Keratinocyte (primary cell): Measurements from ENCODE around the gene ELF1. TPM values are rescaled to one million over a fixed set of nuclear protein-coding genes. Genes with fewer than 3 reads are reported as not detected.

Source experiments
- DNase-seq: peaks from one replicate; pipeline ENCODE4 v3.0.0-alpha.2; 2011; ENCODE audit warnings: low read depth, missing footprints, low spot score
- FAIRE-seq: peaks from 2 replicates; lab custom pipeline; 2011; peaks lifted over from hg19 to GRCh38; lab: Jason Lieb, UNC
- H2AFZ ChIP-seq: 2 replicates; pipeline ENCODE4 v1.6.0; 2012; ENCODE audit warnings: low read length, control low read depth, inconsistent platforms; ENCODE audit not compliant: control insufficient read depth
- H3K27ac ChIP-seq: 2 replicates; pipeline ENCODE4 v1.5.1; 2011; ENCODE audit warnings: low read length; ENCODE audit not compliant: control insufficient read depth, insufficient read depth
- H3K27me3 ChIP-seq: 3 replicates; pipeline ENCODE4 v1.6.0; 2011; ENCODE audit warnings: low read length; ENCODE audit not compliant: control insufficient read depth, insufficient read depth; ENCODE audit errors: extremely low read depth
- H3K36me3 ChIP-seq, 2 experiments: 2 replicates in 1 of 2; 3 replicates in 1 of 2; pipeline ENCODE4 v1.5.1; 2011; ENCODE audit warnings: low read length in 2 of 2, mild to moderate bottlenecking in 1 of 2; ENCODE audit not compliant: control insufficient read depth in 2 of 2, insufficient read depth in 2 of 2; ENCODE audit errors: extremely low read depth in 1 of 2
- H3K4me1 ChIP-seq: 3 replicates; pipeline ENCODE4 v1.5.1; 2011; ENCODE audit warnings: low read length; ENCODE audit not compliant: control insufficient read depth, insufficient read depth; ENCODE audit errors: extremely low read depth
- H3K4me2 ChIP-seq: 3 replicates; pipeline ENCODE4 v1.6.0; 2011; ENCODE audit warnings: low read depth, low read length; ENCODE audit not compliant: control insufficient read depth, insufficient read depth; ENCODE audit errors: extremely low read depth
- H3K4me3 ChIP-seq, 3 experiments: fragments of 200-600 bp in 1 of 3; sonication (generic) in 1 of 3; 2 replicates in 2 of 3; 3 replicates in 1 of 3; pipeline ENCODE4 v1.5.1; 2011 to 2016; ENCODE audit warnings: low read length in 3 of 3, mild to moderate bottlenecking in 3 of 3, control low read depth in 2 of 3, inconsistent platforms in 1 of 3, low read depth in 1 of 3, mixed read lengths in 1 of 3, mixed run types in 1 of 3, moderate library complexity in 1 of 3; ENCODE audit not compliant: control insufficient read depth in 2 of 3, insufficient read depth in 2 of 3; ENCODE audit errors: extremely low read depth in 1 of 3
- H3K79me2 ChIP-seq: 2 replicates; pipeline ENCODE4 v1.6.0; 2012; ENCODE audit warnings: low read length; ENCODE audit not compliant: control insufficient read depth, insufficient read depth
- H3K9ac ChIP-seq: 3 replicates; pipeline ENCODE4 v1.6.0; 2011; ENCODE audit warnings: low read length; ENCODE audit not compliant: control insufficient read depth, insufficient read depth; ENCODE audit errors: extremely low read depth
- H3K9me1 ChIP-seq: 3 replicates; pipeline ENCODE4 v1.6.0; 2011; ENCODE audit warnings: low read length; ENCODE audit not compliant: control insufficient read depth, insufficient read depth; ENCODE audit errors: extremely low read depth
- H3K9me3 ChIP-seq: 2 replicates; pipeline ENCODE4 v1.5.1; 2012; ENCODE audit warnings: low read depth, low read length; ENCODE audit not compliant: control insufficient read depth
- H4K20me1 ChIP-seq: 3 replicates; pipeline ENCODE4 v1.6.0; 2011; ENCODE audit warnings: low read length; ENCODE audit not compliant: control insufficient read depth, insufficient read depth; ENCODE audit errors: extremely low read depth
- EZH2 ChIP-seq: IDR thresholded peaks from one replicate; pipeline ENCODE4 v1.6.1; 2012; ENCODE audit warnings: inconsistent platforms, mild to moderate bottlenecking, low read length, moderate library complexity
- dilution Hi-C: fragments of 300-500 bp; cut with MboI; formaldehyde crosslinking; loops from one replicate; pipeline ENCODE4 v1.7.0; 2020; ENCODE audit warnings: low sequenced_read_pairs; ENCODE audit not compliant: extremely low pct_ligation_motif_present
- polyA plus RNA-seq, 5 experiments: library from polyadenylated mRNA; depleted of rRNA in 3 of 5; stranded (reverse) in 3 of 5; stranded (forward) in 1 of 5; unstranded in 1 of 5; fragments of >200 nt; gene quantifications; 1 replicate in 1 of 5; 2 replicates in 3 of 5; 3 replicates in 1 of 5; pipeline versions ENCODE4 v1.2.1 to v1.2.3, GENCODE V29; 2011 to 2012; ENCODE audit warnings: missing spikeins in 2 of 5, low read depth in 1 of 5, low replicate concordance in 1 of 5
- TF ChIP-seq, protein P1 (sequence below), 3 experiments: IDR thresholded peaks in 1 of 3; conservative IDR thresholded peaks in 1 of 3; optimal IDR thresholded peaks in 1 of 3; 2 replicates in 2 of 3; 3 replicates in 1 of 3; pipeline versions ENCODE3 to v1.5.1; 2011; ENCODE audit warnings: low read length in 3 of 3, mild to moderate bottlenecking in 3 of 3, moderate library complexity in 2 of 3, control low read depth in 1 of 3, inconsistent platforms in 1 of 3; ENCODE audit not compliant: insufficient read depth in 2 of 3; ENCODE audit errors: extremely low read depth in 1 of 3

Gene ELF1
- polyA plus RNA-seq, 1 donor (not counting 4 experiments of a cell fraction or from before 2014, with no cell fraction given): 57.6 TPM

- DNase-seq (no peak), FAIRE-seq (no peak)
- Histone ChIP-seq H3K27ac (peak overlapping the region; percentile 71), H3K79me2 (peaks cover 89% of the 10 kb centered on the region), H2AFZ (no peak overlapping the region), H3K27me3 (no peaks in the 10 kb centered on the region), H3K9me3 (no peaks in the 10 kb centered on the region), H3K9me1 (no peaks in the 10 kb centered on the region), H3K4me3 (no peak overlapping the region), H3K4me1 (peaks cover 21% of the 10 kb centered on the region), H3K9ac (no peak overlapping the region), H3K36me3 (peaks cover 0 to 3% of the 10 kb centered on the region in 2 experiments), H3K4me2 (no peak overlapping the region), H4K20me1 (no peaks in the 10 kb centered on the region)
- dilution Hi-C loops: no loop called here
- TF ChIP-seq, protein P1, sequence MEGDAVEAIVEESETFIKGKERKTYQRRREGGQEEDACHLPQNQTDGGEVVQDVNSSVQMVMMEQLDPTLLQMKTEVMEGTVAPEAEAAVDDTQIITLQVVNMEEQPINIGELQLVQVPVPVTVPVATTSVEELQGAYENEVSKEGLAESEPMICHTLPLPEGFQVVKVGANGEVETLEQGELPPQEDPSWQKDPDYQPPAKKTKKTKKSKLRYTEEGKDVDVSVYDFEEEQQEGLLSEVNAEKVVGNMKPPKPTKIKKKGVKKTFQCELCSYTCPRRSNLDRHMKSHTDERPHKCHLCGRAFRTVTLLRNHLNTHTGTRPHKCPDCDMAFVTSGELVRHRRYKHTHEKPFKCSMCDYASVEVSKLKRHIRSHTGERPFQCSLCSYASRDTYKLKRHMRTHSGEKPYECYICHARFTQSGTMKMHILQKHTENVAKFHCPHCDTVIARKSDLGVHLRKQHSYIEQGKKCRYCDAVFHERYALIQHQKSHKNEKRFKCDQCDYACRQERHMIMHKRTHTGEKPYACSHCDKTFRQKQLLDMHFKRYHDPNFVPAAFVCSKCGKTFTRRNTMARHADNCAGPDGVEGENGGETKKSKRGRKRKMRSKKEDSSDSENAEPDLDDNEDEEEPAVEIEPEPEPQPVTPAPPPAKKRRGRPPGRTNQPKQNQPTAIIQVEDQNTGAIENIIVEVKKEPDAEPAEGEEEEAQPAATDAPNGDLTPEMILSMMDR (optimal IDR thresholded peaks at IDR 0.05 in 1 of 3, IDR thresholded peaks at IDR 0.05 in 1 of 3, conservative IDR thresholded peaks at IDR 0.05 in 1 of 3; ENCODE audit: extremely low read depth in 1 of 3, insufficient read depth in 2 of 3, low read length in 3 of 3): no peak
- no peak for TF ChIP-seq EZH2
These were observed 11.4 kb downstream of the ELF1 start for GRCh38 chr13:41007744-41008128.

DNA sequence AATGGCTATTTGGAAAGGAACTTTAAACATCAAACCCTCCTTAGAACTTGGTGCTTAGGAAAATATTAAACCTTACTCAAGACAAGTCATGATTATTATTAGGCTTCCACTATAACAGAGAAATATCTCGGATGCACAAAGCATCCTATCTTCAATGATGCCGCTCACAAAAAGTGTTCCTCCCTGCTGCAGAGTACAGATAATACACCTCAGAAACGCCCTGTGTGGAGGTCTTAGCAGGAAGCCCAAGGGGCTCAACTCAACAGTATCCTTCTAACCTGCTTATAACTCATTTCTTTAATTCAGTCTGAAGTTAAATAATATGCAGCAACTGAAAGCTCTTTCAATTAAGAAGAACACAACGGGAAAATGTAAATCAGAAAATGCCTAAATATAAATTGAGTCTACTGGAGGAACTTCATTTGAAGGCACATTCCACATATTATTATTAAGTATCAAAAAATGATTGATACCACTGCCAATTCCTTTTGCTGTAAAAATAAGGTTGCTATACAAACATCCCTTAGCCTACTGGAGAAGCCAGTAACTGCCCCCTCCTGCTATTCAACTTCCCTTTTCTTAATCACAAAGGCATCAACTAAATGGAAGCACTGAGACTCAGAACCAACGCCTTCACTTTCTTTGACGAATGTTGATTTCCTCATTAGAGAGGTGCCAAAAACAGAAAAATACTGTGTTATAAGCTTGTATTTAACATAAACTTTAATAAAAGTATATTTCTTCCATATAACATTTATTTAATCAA lies 12.0 kb downstream of the ELF1 start:
- H3K4me1 ChIP-seq: peaks cover 21% of the 10 kb centered on the region
- no peak overlapping the region for H3K4me2 ChIP-seq
- H3K36me3 ChIP-seq: peaks cover 0 to 3% of the 10 kb centered on the region in 2 experiments
- H4K20me1 ChIP-seq: no peaks in the 10 kb centered on the region
- H3K27ac ChIP-seq: peak overlapping the region; percentile 71
- H3K9me3 ChIP-seq: no peaks in the 10 kb centered on the region
- no peaks in the 10 kb centered on the region for H3K27me3 ChIP-seq
- DNase-seq: no peak
- dilution Hi-C loops: no loop called here
- H3K79me2 ChIP-seq: peaks cover 90% of the 10 kb centered on the region
- no peak overlapping the region for H3K4me3 ChIP-seq
- no peaks in the 10 kb centered on the region for H3K9me1 ChIP-seq
- H3K9ac ChIP-seq: no peak overlapping the region
- no peak for TF ChIP-seq EZH2
- TF ChIP-seq, protein P1 (optimal IDR thresholded peaks at IDR 0.05 in 1 of 3, IDR thresholded peaks at IDR 0.05 in 1 of 3, conservative IDR thresholded peaks at IDR 0.05 in 1 of 3; ENCODE audit: extremely low read depth in 1 of 3, insufficient read depth in 2 of 3, low read length in 3 of 3): no peak
- FAIRE-seq: no peak
- no peak overlapping the region for H2AFZ ChIP-seq
